ENCODE measurements around the gene BMPR1B.

- TF ChIP-seq RREB1 (CRISPR knock-in tag; IDR thresholded peaks at IDR 0.05) (no peak), CTCF (IDR thresholded peaks at IDR 0.05 in 2 of 3, conservative IDR thresholded peaks at IDR 0.05 in 1 of 3; ENCODE audit: insufficient read depth in 2 of 3, low read depth in 1 of 3, low read length in 3 of 3) (no peak), DPF2 (IDR thresholded peaks at IDR 0.05) (no peak), SRF (CRISPR knock-in tag; IDR thresholded peaks at IDR 0.05) (no peak)
Measured at GRCh38 chr4:94757192-94758140, at the start of gene BMPR1B.
